PFSK-1 (cell line): ENCODE measurements around the gene TOP1.

Source experiments
- FOXP2 ChIP-seq: optimal IDR thresholded peaks from 2 replicates; pipeline ENCODE3; 2011; ENCODE audit warnings: borderline replicate concordance, control low read depth, inconsistent platforms; ENCODE audit not compliant: insufficient read depth; ENCODE audit errors: extremely low read length, extremely low read depth
- POLR2AphosphoS5 ChIP-seq: IDR thresholded peaks from 2 replicates; pipeline ENCODE4 v1.6.1; 2012; ENCODE audit warnings: low read depth, mild to moderate bottlenecking, control low read depth, low read length, moderate library complexity
- SIN3A ChIP-seq: IDR thresholded peaks from 2 replicates; pipeline ENCODE4 v1.6.1; 2012; ENCODE audit warnings: mild to moderate bottlenecking, low read length, moderate library complexity, borderline replicate concordance; ENCODE audit not compliant: insufficient read depth
- TAF1 ChIP-seq: IDR thresholded peaks from 2 replicates; pipeline ENCODE4 v1.6.1; 2012; ENCODE audit warnings: low read length, control low read depth, borderline replicate concordance; ENCODE audit not compliant: insufficient read depth
- TF ChIP-seq, protein P1 (sequence below), 2 experiments: IDR thresholded peaks; 2 replicates each; pipeline versions ENCODE4 v1.6.1 to v1.8.0; 2011 to 2012; ENCODE audit warnings: low read depth in 2 of 2, low read length in 2 of 2, control low read depth in 1 of 2, inconsistent platforms in 1 of 2, mild to moderate bottlenecking in 1 of 2, moderate library complexity in 1 of 2; ENCODE audit not compliant: insufficient read depth in 1 of 2

Gene TOP1

DNA sequence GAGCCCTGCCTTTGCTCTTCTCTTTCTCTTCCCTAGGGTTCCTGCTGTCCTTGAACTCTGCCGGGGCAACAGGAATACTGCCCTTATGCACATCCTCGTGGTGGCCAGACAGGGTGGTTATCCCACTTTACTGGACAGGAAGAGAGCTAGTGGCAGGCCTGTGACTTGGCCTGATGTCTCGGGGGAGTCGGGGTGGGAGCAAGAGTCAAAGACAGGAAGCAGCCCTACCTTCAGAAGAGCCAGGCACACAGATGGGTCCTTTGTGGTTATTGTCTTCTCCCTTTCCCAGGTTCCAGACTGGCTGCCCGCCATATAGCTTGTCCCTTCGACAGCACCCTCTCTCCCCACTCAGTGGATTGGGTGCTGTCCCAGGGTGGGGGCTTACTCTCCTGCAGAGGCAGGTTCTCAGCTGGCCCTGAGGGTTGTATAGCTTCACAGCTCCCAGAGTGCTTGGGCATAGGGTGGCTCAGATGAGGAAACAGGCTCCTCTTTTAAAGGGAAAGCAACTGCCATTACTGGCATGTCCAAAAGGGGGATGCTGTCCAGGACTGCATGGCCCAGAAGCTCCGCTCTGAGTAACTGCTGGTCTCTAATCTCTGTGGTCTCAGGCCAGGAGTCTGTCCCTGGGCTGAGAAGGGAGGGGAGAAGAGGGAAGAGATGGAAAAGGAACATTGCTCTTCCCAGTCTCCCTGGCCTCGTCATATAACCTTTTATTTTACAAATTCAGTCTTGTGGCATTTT is 126.0 kb downstream of the TOP1 start:
- TF ChIP-seq FOXP2 (no peak), POLR2AphosphoS5 (no peak), TAF1 (no peak), SIN3A (no peak)
- TF ChIP-seq, protein P1, sequence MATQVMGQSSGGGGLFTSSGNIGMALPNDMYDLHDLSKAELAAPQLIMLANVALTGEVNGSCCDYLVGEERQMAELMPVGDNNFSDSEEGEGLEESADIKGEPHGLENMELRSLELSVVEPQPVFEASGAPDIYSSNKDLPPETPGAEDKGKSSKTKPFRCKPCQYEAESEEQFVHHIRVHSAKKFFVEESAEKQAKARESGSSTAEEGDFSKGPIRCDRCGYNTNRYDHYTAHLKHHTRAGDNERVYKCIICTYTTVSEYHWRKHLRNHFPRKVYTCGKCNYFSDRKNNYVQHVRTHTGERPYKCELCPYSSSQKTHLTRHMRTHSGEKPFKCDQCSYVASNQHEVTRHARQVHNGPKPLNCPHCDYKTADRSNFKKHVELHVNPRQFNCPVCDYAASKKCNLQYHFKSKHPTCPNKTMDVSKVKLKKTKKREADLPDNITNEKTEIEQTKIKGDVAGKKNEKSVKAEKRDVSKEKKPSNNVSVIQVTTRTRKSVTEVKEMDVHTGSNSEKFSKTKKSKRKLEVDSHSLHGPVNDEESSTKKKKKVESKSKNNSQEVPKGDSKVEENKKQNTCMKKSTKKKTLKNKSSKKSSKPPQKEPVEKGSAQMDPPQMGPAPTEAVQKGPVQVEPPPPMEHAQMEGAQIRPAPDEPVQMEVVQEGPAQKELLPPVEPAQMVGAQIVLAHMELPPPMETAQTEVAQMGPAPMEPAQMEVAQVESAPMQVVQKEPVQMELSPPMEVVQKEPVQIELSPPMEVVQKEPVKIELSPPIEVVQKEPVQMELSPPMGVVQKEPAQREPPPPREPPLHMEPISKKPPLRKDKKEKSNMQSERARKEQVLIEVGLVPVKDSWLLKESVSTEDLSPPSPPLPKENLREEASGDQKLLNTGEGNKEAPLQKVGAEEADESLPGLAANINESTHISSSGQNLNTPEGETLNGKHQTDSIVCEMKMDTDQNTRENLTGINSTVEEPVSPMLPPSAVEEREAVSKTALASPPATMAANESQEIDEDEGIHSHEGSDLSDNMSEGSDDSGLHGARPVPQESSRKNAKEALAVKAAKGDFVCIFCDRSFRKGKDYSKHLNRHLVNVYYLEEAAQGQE (IDR thresholded peaks at IDR 0.05; ENCODE audit: insufficient read depth in 1 of 2, low read depth in 2 of 2, low read length in 2 of 2): no peak

DNA sequence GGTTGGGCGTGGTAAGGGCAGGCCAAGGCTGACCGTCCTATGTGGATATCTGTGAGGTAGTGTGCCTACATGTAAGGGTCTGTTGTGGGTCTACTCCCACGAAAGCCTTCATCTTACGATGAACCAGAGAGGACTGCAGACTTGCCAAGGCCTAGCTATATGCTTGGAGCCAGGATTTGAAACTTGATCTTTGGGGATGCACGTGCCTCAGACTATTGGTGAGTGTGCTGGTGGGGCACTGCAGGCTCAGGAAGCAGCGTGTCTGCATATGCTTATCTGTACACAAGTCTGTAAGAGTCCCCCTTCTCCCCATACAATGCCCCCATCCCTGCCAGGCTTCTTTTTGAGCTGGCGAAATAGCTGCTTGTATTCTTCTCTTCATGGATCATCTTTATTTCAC is 126.6 kb downstream of the TOP1 start:
- TF ChIP-seq POLR2AphosphoS5: no peak
- TF ChIP-seq, protein P1 (IDR thresholded peaks at IDR 0.05; ENCODE audit: insufficient read depth in 1 of 2, low read depth in 2 of 2, low read length in 2 of 2): no peak
- no peak for TF ChIP-seq FOXP2
- no peak for TF ChIP-seq SIN3A
- TF ChIP-seq TAF1: no peak

DNA sequence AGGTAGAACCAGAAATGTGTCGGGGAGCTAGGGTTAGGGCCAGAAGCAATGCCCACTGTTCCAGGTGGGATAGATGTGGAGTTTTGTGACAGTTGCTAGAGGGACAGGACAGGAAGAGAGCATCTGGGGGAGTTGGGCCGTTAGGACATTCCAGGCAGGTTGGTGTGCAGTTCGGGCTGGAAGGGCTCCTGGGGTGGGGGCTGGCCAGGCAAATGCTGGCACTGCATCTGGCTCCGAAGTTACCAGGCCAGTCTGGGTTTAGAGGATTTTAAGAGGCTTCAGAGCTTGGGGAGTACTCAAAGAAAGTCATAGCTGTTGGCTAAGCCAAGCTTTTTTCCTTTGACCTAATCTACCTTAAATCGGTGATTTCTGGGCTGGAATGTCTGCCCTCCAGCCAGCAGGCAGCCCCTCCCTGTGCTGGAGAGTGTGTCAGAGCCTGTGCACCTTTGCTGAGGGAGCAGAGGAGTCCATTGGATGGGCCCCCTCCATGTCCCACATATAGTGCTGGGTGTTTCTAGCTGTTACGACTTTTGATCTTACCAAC is 129.5 kb downstream of the TOP1 start:
- TF ChIP-seq, protein P1 (IDR thresholded peaks at IDR 0.05; ENCODE audit: insufficient read depth in 1 of 2, low read depth in 2 of 2, low read length in 2 of 2): no peak
- TF ChIP-seq SIN3A (no peak), FOXP2 (no peak), POLR2AphosphoS5 (no peak), TAF1 (no peak)

DNA sequence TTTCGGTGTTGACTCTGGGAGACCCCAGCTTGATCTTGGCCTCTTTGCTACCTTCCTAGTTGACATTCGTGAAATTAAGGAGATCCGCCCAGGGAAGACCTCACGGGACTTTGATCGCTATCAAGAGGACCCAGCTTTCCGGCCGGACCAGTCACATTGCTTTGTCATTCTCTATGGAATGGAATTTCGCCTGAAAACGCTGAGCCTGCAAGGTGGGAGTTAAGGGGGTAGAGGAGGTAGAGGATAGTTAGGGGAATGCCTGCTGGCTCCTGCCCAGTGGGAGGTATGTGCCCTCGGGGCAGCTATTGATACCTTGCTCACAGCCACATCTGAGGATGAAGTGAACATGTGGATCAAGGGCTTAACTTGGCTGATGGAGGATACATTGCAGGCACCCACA is 130.9 kb downstream of the TOP1 start:
- TF ChIP-seq FOXP2 (no peak), TAF1 (no peak), POLR2AphosphoS5 (no peak), SIN3A (no peak)
- TF ChIP-seq, protein P1 (IDR thresholded peaks at IDR 0.05; ENCODE audit: insufficient read depth in 1 of 2, low read depth in 2 of 2, low read length in 2 of 2): no peak
